ENCODE measurements around the gene IKBKE.

DNA sequence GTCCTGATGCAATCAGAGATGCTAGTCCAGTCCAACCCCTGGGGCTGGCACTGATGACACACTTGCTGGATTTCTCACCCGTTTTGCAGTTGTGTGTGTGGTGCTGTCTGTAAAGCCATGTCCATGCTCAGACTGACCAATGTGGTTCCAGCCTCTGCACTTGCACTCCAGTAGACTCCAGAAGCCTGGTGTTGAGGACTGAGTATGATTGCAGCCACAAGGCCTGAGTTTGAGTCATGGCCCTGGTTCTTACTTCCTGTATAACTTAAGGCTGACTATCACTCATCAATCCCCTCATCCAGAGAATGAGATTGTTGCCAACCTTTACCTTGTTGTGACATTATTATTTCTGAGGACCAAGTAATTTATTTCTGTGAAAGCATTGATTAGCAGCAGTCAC lies 34.8 kb upstream of the IKBKE start:
- no peak for TF ChIP-seq EP300 (IDR thresholded peaks at IDR 0.05; ENCODE audit: borderline replicate concordance)
- TF ChIP-seq RAD21 (IDR thresholded peaks at IDR 0.05; ENCODE audit: low read depth): no peak
- TF ChIP-seq FOXM1 (IDR thresholded peaks at IDR 0.05; ENCODE audit: borderline replicate concordance, low read depth): no peak
- no peak for TF ChIP-seq YY1 (IDR thresholded peaks at IDR 0.05; ENCODE audit: low read depth)
- TF ChIP-seq TAF1 (IDR thresholded peaks at IDR 0.05; ENCODE audit: low read depth): no peak
